ENCODE results near the gene C2CD3.

The C2CD3 gene

GRCh38 chr11:74011360-74012073 lies 159.3 kb downstream of the C2CD3 start:
- peak overlapping the region; percentile 57 to 66 for H3K4me3 Mint-ChIP-seq
- peaks cover 4% of the 10 kb centered on the region for H3K36me3 Mint-ChIP-seq (ENCODE audit: insufficient read depth)
- DNase-seq, result peak in 2 of 3 experiments; percentile 20 to 25
- H3K9me3 Mint-ChIP-seq, result no peaks in the 10 kb centered on the region
- H3K4me1 Mint-ChIP-seq (ENCODE audit: low read depth in 2 of 2), result peaks cover 51 to 54% of the 10 kb centered on the region in 2 donors
- no peaks in the 10 kb centered on the region for H3K27me3 Mint-ChIP-seq
- ATAC-seq (replicated peaks), result peak; percentile 77
- H3K27ac Mint-ChIP-seq, result peak overlapping the region; percentile 96 to 97

- H3K9me3 Mint-ChIP-seq, result no peaks in the 10 kb centered on the region
- H3K4me1 Mint-ChIP-seq (ENCODE audit: low read depth in 2 of 2), result peaks cover 54 to 60% of the 10 kb centered on the region in 2 donors
- peak overlapping the region; percentile 96 to 97 for H3K27ac Mint-ChIP-seq
- H3K4me3 Mint-ChIP-seq, result peak overlapping the region; percentile 57 to 66
- H3K27me3 Mint-ChIP-seq, result no peaks in the 10 kb centered on the region
- ATAC-seq (replicated peaks) (no peak), DNase-seq (no peak)
- peaks cover 4% of the 10 kb centered on the region for H3K36me3 Mint-ChIP-seq (ENCODE audit: insufficient read depth)
Measured at GRCh38 chr11:74010306-74011300, 160.2 kb downstream of the C2CD3 start.

DNA sequence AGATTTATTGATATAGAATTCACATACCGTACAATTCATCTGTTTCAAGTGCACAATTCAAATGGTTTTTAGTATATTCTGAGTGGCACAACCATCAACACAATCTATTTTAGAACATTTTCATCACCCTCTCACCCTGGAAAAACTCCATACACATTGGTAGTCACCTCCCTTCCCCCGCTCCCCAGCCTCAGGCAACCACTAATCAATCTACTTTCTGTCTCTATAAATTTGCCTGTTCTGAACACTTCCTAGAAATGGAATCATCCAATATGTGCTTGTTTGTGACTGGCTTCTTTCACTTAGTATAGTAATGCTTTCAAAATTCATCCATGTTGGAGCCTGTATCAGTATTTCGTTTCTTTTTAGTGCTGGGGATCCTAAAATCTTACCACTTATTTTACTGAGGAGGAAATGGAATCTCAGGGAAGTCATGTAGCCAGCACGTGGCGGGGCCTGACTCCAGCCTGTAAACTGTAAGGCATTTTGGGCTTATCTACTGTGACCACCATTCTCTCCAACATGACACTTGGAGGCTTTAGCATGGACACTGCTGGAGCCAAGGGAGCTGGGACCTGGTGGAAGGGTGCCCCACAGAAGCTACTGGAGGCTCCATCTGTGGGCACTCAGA lies 161.0 kb downstream of the C2CD3 start:
- DNase-seq, result no peak
- peak overlapping the region in 1 of 2 donors; percentile 57 for H3K4me3 Mint-ChIP-seq
- no peaks in the 10 kb centered on the region for H3K9me3 Mint-ChIP-seq
- H3K4me1 Mint-ChIP-seq (ENCODE audit: low read depth in 2 of 2), result peaks cover 57 to 65% of the 10 kb centered on the region in 2 donors
- peak overlapping the region; percentile 96 to 97 for H3K27ac Mint-ChIP-seq
- ATAC-seq (replicated peaks), result no peak
- H3K36me3 Mint-ChIP-seq (ENCODE audit: insufficient read depth), result peaks cover 8% of the 10 kb centered on the region
- no peaks in the 10 kb centered on the region for H3K27me3 Mint-ChIP-seq

GRCh38 chr11:74009230-74009547 lies 161.6 kb downstream of the C2CD3 start:
- no peaks in the 10 kb centered on the region for H3K27me3 Mint-ChIP-seq
- H3K4me3 Mint-ChIP-seq, result peak overlapping the region in 1 of 2 donors; percentile 48
- peaks cover 8% of the 10 kb centered on the region for H3K36me3 Mint-ChIP-seq (ENCODE audit: insufficient read depth)
- H3K4me1 Mint-ChIP-seq (ENCODE audit: low read depth in 2 of 2), result peaks cover 57 to 66% of the 10 kb centered on the region in 2 donors
- ATAC-seq (replicated peaks) (no peak), DNase-seq (no peak)
- H3K9me3 Mint-ChIP-seq, result no peaks in the 10 kb centered on the region
- peak overlapping the region; percentile 92 to 96 for H3K27ac Mint-ChIP-seq

DNA sequence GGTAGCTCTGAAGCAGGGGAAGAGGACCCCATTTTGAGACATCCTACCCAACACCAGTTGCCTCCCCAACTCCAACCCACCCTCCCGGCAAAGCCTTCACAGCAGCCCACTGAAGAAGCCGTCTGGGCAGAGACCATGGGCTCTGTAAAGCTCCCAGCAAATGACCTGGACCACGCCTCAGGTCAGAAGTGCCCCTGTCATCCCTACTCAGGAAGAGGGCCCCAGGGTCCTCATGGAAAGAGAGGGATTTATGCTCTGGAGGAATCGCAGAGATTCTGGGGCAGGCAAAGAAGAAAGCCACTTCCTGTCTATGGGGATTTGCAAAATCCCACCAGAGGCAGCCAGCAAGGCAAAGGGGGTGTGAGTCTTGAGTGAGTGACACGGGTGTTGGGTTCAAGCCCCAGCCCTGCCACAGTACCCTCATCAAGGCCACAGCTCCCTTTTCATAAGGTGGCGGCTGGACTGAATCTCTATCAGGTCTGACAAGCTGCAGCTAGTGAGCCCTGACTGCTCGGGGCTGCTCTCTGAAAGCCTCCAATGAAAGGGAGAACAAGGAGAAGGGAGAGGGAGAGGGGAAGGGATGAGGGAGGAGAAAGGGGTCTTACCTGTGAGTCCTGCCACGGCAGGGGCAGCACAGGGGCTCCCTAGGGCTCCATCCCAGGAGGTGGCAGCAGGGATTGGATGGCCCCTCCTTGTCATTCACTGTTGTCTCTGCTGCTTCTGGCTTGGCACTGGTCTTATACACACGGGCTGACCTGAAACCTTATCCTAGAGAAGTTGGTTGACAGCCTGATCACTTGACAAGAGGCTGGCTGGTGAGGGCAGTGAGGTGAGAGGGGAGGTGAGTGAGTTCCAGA lies 162.2 kb downstream of the C2CD3 start, which contains the start of gene UCP3:
UCP3 (minus strand) TSS at position 713 of the 857 bp plus-strand sequence. CDS start 2,043 bp downstream, outside the sequence.
- Mint-ChIP-seq H3K27ac (peak within 1 kb of the TSS; percentile 96 to 97), H3K4me1 (ENCODE audit: low read depth in 2 of 2) (peaks cover 57 to 70% of the 10 kb centered on the region in 2 donors), H3K9me3 (no peaks in the 10 kb centered on the region), H3K36me3 (ENCODE audit: insufficient read depth) (peaks cover 8% of the 10 kb centered on the region), H3K27me3 (no peaks in the 10 kb centered on the region), H3K4me3 (peak within 1 kb of the TSS; percentile 48 to 57)
- ATAC-seq (replicated peaks) (no peak), DNase-seq (no peak)

DNA sequence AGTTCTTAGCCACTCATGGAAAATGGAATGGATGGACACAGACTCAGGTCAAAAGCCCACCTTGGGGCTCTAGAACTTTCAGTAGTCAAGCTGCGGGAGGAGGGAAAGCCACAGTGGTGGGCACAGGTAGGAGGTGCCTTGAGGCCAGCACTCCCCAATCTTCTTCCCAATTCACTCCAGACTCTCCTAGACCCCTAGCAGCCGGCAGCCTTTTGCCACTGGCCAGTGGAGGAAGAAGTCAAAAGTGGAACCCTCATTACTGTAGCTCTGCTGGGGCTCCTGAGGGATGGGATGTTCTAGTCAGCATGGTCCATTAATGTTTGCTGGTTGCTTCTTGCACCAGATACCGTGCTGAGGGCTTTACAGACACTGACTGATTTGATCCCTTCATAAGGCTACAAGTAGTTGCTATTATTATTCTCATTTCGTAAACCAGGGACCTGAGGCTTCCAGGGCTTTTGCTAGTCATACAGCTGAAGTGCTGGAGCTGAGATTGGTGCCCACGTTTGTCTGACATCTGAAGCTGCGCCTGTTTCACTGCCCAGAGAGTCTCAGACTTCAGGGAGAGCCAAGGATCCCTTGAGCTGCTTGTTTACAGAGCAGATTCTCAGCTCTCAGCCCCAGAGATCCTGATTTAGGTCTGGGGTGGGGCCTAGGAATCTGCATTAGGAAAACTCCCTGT lies 163.0 kb downstream of the C2CD3 start:
- no peaks in the 10 kb centered on the region for H3K27me3 Mint-ChIP-seq
- peak overlapping the region; percentile 92 to 96 for H3K27ac Mint-ChIP-seq
- DNase-seq (no peak), ATAC-seq (replicated peaks) (no peak)
- no peaks in the 10 kb centered on the region for H3K9me3 Mint-ChIP-seq
- peak overlapping the region in 1 of 2 donors; percentile 12 for H3K4me3 Mint-ChIP-seq
- H3K4me1 Mint-ChIP-seq (ENCODE audit: low read depth in 2 of 2), result peaks cover 57 to 75% of the 10 kb centered on the region in 2 donors
- peaks cover 8% of the 10 kb centered on the region for H3K36me3 Mint-ChIP-seq (ENCODE audit: insufficient read depth)

- Mint-ChIP-seq H3K27me3 (no peaks in the 10 kb centered on the region), H3K4me3 (no peak overlapping the region), H3K9me3 (no peaks in the 10 kb centered on the region)
Measured at GRCh38 chr11:74006743-74007304, 164.0 kb downstream of the C2CD3 start.

DNA sequence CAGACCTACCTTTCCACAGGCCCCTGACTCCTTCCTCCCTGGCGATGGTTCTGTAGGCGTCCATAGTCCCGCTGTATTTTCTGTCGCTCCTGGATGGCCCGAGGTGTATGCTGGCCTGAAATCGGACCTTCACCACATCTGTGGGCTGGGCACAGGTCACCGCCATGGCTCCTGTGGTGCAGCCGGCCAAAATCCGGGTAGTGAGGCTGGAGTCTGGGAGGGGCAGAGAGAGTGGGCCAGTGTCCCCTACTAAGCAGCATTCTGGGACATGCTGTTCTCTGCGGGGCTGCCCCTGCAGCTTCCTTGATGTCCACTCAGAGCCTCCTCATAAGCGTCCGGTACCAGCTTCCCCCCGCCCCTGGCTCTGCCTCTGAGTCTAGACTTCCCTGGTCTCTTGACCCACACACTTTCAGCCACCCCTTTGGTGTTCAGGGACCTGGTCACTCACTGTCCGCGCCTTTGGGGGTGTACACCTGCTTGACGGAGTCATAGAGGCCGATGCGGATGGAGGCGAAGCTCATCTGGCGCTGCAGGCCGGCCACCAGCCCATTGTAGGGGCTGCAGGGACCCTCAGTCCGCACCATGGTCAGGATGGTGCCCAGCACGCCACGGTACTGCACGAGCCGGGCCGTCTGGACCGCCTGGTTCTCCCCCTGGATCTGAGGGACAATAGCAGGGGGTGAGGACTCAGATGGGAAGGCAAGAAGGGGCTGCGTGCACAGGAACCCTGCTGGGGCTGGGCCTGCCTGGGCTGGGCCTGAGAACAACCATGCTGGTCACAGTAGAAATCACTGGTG lies 164.9 kb downstream of the C2CD3 start:
- Mint-ChIP-seq H3K27ac (peak overlapping the region; percentile 89 to 96), H3K36me3 (ENCODE audit: insufficient read depth) (peaks cover 4% of the 10 kb centered on the region), H3K9me3 (no peaks in the 10 kb centered on the region), H3K4me3 (peak overlapping the region; percentile 72 to 76), H3K27me3 (no peaks in the 10 kb centered on the region), H3K4me1 (ENCODE audit: low read depth in 2 of 2) (peaks cover 44 to 77% of the 10 kb centered on the region in 2 donors)
- DNase-seq (no peak), ATAC-seq (replicated peaks) (no peak)

More at GRCh38 chr11:74006743-74007304, 164.0 kb downstream of the C2CD3 start:
- Mint-ChIP-seq H3K36me3 (ENCODE audit: insufficient read depth) (peaks cover 6% of the 10 kb centered on the region), H3K27ac (peak overlapping the region; percentile 92 to 96), H3K4me1 (ENCODE audit: low read depth in 2 of 2) (peaks cover 53 to 79% of the 10 kb centered on the region in 2 donors)
- ATAC-seq (replicated peaks) (no peak), DNase-seq (no peak)

GRCh38 chr11:74004759-74005615 lies 165.8 kb downstream of the C2CD3 start:
- ATAC-seq (replicated peaks), result peak; percentile 100
- Mint-ChIP-seq H3K36me3 (ENCODE audit: insufficient read depth) (peaks cover 4% of the 10 kb centered on the region), H3K4me3 (peak overlapping the region; percentile 72 to 76), H3K9me3 (no peaks in the 10 kb centered on the region), H3K4me1 (ENCODE audit: low read depth in 2 of 2) (peaks cover 36 to 67% of the 10 kb centered on the region in 2 donors), H3K27me3 (no peaks in the 10 kb centered on the region), H3K27ac (peak overlapping the region; percentile 89 to 92)
- peak; percentile 78 to 82 (median 80) for DNase-seq

DNA sequence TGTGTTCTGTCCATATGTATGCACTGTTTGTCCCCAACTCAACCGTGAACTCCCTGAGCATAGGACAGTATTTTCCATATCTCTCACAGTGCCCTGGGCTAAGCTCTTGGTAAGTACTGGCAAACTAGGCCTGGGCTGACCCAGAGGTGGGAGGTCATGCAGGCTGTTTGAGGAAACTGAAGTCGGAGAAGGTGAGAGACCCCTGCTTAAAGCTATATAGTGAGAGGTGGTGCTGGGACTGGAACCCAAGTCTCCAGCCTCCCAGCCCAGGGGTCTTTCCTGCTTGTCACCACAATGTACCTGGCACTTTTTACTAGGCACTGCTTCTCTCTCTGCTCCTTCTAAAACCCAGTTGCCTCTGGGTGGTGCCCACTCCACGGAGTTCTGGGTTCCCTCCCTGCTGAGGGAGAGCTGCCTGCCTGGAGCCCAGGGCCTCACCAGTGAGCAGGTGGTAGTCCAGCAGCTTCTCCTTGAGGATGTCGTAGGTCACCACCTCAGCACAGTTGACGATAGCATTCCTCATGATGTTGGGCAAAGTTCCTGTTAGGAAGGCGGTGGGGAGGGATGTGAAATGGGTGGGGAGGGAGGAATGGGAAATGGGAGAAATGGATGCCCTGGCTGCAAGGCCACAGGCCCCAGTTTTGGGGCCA lies 166.6 kb downstream of the C2CD3 start:
- DNase-seq, result no peak
- ATAC-seq (replicated peaks), result no peak
- Mint-ChIP-seq H3K9me3 (no peaks in the 10 kb centered on the region), H3K27ac (peak overlapping the region; percentile 89 to 92), H3K4me1 (ENCODE audit: low read depth in 2 of 2) (peaks cover 37 to 65% of the 10 kb centered on the region in 2 donors), H3K27me3 (no peaks in the 10 kb centered on the region), H3K36me3 (ENCODE audit: insufficient read depth) (peaks cover 4% of the 10 kb centered on the region), H3K4me3 (peak overlapping the region in 1 of 2 donors; percentile 12)

Data from effector memory CD8-positive, alpha-beta T cell (primary cell).